ENCODE results near the gene UFD1. TPM values are rescaled to one million over a fixed set of nuclear protein-coding genes. Genes with fewer than 3 reads are reported as not detected.
A peak's percentile ranks its signal among the peaks of the same experiment; 100 is the strongest.

Gene UFD1
- total and polyA plus RNA-seq, 9 of the 15 experiments (the other 6 are each of a cell fraction or from before 2014, with no cell fraction given) = 238 to 645 (median 363) TPM

- no peak for TF ChIP-seq PBX2 (CRISPR knock-in tag; IDR thresholded peaks at IDR 0.05; ENCODE audit: low read depth)
- peak; percentile 34 for TF ChIP-seq PBX2 (tag; conservative IDR thresholded peaks at IDR 0.05; ENCODE audit: low read depth)
- TF ChIP-seq ZKSCAN1 (IDR thresholded peaks at IDR 0.05; ENCODE audit: low read depth, low read length) = 0 out of 2 replicates have a peak, but pooled peaks have one; percentile 23
- TF ChIP-seq VEZF1 (CRISPR knock-in tag; IDR thresholded peaks at IDR 0.05) = peak; percentile 79; the same call in 1 of the 2 replicates
- peak; percentile 54 for TF ChIP-seq POLR2G (IDR thresholded peaks at IDR 0.05; ENCODE audit: low read depth, low read length)
- TF ChIP-seq ATF7 (IDR thresholded peaks at IDR 0.05) = peak; percentile 40; the same call in 1 of the 2 replicates
- TF ChIP-seq SIX5 (IDR thresholded peaks at IDR 0.05; ENCODE audit: borderline replicate concordance in 1 of 2, insufficient read depth in 1 of 2, low read depth in 1 of 2, low read length in 2 of 2) = 0 out of 4 replicates have a peak, but pooled peaks of 1 of the 2 experiments have one; percentile 14
- no peak for TF ChIP-seq HINFP (tag; conservative IDR thresholded peaks at IDR 0.05; ENCODE audit: low read depth)
- no peak for TF ChIP-seq HNRNPH1 (optimal IDR thresholded peaks at IDR 0.05; ENCODE audit: low read depth, low read length)
- no peak for TF ChIP-seq MLLT1 (IDR thresholded peaks at IDR 0.05)
- 0 out of 2 replicates have a peak, but pooled peaks have one; percentile 17 for TF ChIP-seq DPF2 (IDR thresholded peaks at IDR 0.05)
- TF ChIP-seq RBM25 (IDR thresholded peaks at IDR 0.05; ENCODE audit: low read depth, low read length, severe bottlenecking) = no peak
- TF ChIP-seq CBFA2T2 (conservative IDR thresholded peaks at IDR 0.05) = no peak
- TF ChIP-seq TAF15 (IDR thresholded peaks at IDR 0.05; ENCODE audit: low read depth, low read length) = no peak
- TF ChIP-seq DMBX1 (CRISPR knock-in tag; IDR thresholded peaks at IDR 0.05; ENCODE audit: borderline replicate concordance) = no peak
- no peak for TF ChIP-seq ZNF57 (CRISPR knock-in tag; IDR thresholded peaks at IDR 0.05)
- TF ChIP-seq YBX1 (IDR thresholded peaks at IDR 0.05) = no peak
- TF ChIP-seq ZNF75A (CRISPR knock-in tag; IDR thresholded peaks at IDR 0.05) = 0 out of 2 replicates have a peak, but pooled peaks have one; percentile 33
- TF ChIP-seq KHSRP (IDR thresholded peaks at IDR 0.05) = no peak
- TF ChIP-seq CSDE1 (IDR thresholded peaks at IDR 0.05) = no peak
- TF ChIP-seq CREB3 (tag; conservative IDR thresholded peaks at IDR 0.05; ENCODE audit: low read depth) = no peak
- peak; percentile 71 for TF ChIP-seq BHLHE40 (IDR thresholded peaks at IDR 0.05; ENCODE audit: low read length)
Measured at GRCh38 chr22:19497245-19497644, 18.3 kb upstream of the UFD1 start (continued).
